Measurements from ENCODE around the gene PAFAH1B1. TPM values are rescaled to one million over a fixed set of nuclear protein-coding genes. Genes with fewer than 3 reads are reported as not detected.
"Not testable (repeated sequence)": the region's sequence is repeated elsewhere in the genome, so short reads cannot be mapped to it uniquely, and the experiment has no call there.

The PAFAH1B1 gene
- total RNA-seq, 2 experiments from 2014 or later = 164 to 173 TPM

GRCh38 chr17:2598166-2598565 lies 4.7 kb downstream of the PAFAH1B1 start:
- Mint-ChIP-seq H3K4me1 (ENCODE audit: low read depth) (peaks cover 47% of the 10 kb centered on the region), H3K36me3 (ENCODE audit: low read depth) (peaks cover 16% of the 10 kb centered on the region)
- ATAC-seq = no peak

GRCh38 chr17:2602597-2603017 lies 9.2 kb downstream of the PAFAH1B1 start:
- Mint-ChIP-seq H3K27ac (no peak overlapping the region), H3K36me3 (ENCODE audit: low read depth) (peaks cover 18% of the 10 kb centered on the region), H3K27me3 (ENCODE audit: low read depth) (no peaks in the 10 kb centered on the region), H3K4me1 (ENCODE audit: low read depth) (peaks cover 40% of the 10 kb centered on the region), H3K9me3 (ENCODE audit: insufficient read depth) (no peaks in the 10 kb centered on the region), H3K4me3 (no peak overlapping the region)
- CTCF ChIA-PET = no interaction called here
- DNase-seq = no peak
- POLR2A ChIA-PET = no interaction called here
- ATAC-seq = peak; percentile 44

More at GRCh38 chr17:2598166-2598565, 4.7 kb downstream of the PAFAH1B1 start:
- ChIA-PET CTCF (no interaction called here), POLR2A (no interaction called here)
- Mint-ChIP-seq H3K27me3 (ENCODE audit: low read depth) (no peaks in the 10 kb centered on the region), H3K4me3 (no peak overlapping the region), H3K27ac (no peak overlapping the region), H3K9me3 (ENCODE audit: insufficient read depth) (no peaks in the 10 kb centered on the region)
- no peak for DNase-seq

GRCh38 chr17:2608350-2608913 lies 15.0 kb downstream of the PAFAH1B1 start:
- Mint-ChIP-seq H3K36me3 (ENCODE audit: low read depth) (peaks cover 18% of the 10 kb centered on the region), H3K9me3 (ENCODE audit: insufficient read depth) (no peaks in the 10 kb centered on the region), H3K4me3 (no peak overlapping the region), H3K4me1 (ENCODE audit: low read depth) (peaks cover 29% of the 10 kb centered on the region), H3K27me3 (ENCODE audit: low read depth) (no peaks in the 10 kb centered on the region), H3K27ac (peak overlapping the region; percentile 20)
- ChIA-PET CTCF (interaction anchor here (1.3 kb wide), 1 partner anchor 65 kb away, joined by 4 read pairs; no protein-coding TSS in a partner anchor), POLR2A (interaction anchor here (0.9 kb wide), 1 partner anchor 12 kb away, joined by 4 read pairs; no protein-coding TSS in a partner anchor)
- ATAC-seq (no peak), DNase-seq (no peak)

- Mint-ChIP-seq H3K9me3 (ENCODE audit: insufficient read depth) (no peaks in the 10 kb centered on the region), H3K27me3 (ENCODE audit: low read depth) (no peaks in the 10 kb centered on the region), H3K27ac (no peak overlapping the region)
These were observed 15.6 kb downstream of the PAFAH1B1 start for GRCh38 chr17:2609091-2609490.

GRCh38 chr17:2610195-2611175 lies 17.0 kb downstream of the PAFAH1B1 start:
- H3K9me3 Mint-ChIP-seq (ENCODE audit: insufficient read depth) = no peaks in the 10 kb centered on the region
- no peak overlapping the region for H3K4me3 Mint-ChIP-seq
- peaks cover 19% of the 10 kb centered on the region for H3K4me1 Mint-ChIP-seq (ENCODE audit: low read depth)
- peaks cover 16% of the 10 kb centered on the region for H3K36me3 Mint-ChIP-seq (ENCODE audit: low read depth)
- ATAC-seq (no peak), DNase-seq (no peak)
- no peaks in the 10 kb centered on the region for H3K27me3 Mint-ChIP-seq (ENCODE audit: low read depth)
- POLR2A ChIA-PET = no interaction called here
- CTCF ChIA-PET = interaction anchor here (0.6 kb wide), 1 partner anchor 264 kb away, joined by 3 read pairs; no protein-coding TSS in a partner anchor
- H3K27ac Mint-ChIP-seq = no peak overlapping the region

More at GRCh38 chr17:2609091-2609490, 15.6 kb downstream of the PAFAH1B1 start:
- peaks cover 29% of the 10 kb centered on the region for H3K4me1 Mint-ChIP-seq (ENCODE audit: low read depth)
- ATAC-seq (no peak), DNase-seq (no peak)
- H3K4me3 Mint-ChIP-seq = no peak overlapping the region
- H3K36me3 Mint-ChIP-seq (ENCODE audit: low read depth) = peaks cover 18% of the 10 kb centered on the region
- ChIA-PET POLR2A (interaction anchor here (0.9 kb wide), 1 partner anchor 11 kb away, joined by 4 read pairs; no protein-coding TSS in a partner anchor), CTCF (interaction anchor here (0.6 to 1.3 kb wide), 2 partner anchors 65 to 115 kb away, joined by 4 to 5 read pairs; no protein-coding TSS in a partner anchor)

GRCh38 chr17:2611627-2612026 lies 18.2 kb downstream of the PAFAH1B1 start:
- Mint-ChIP-seq H3K4me3 (no peak overlapping the region), H3K27ac (no peak overlapping the region), H3K4me1 (ENCODE audit: low read depth) (peaks cover 14% of the 10 kb centered on the region), H3K36me3 (ENCODE audit: low read depth) (peaks cover 19% of the 10 kb centered on the region), H3K27me3 (ENCODE audit: low read depth) (no peaks in the 10 kb centered on the region), H3K9me3 (ENCODE audit: insufficient read depth) (no peaks in the 10 kb centered on the region)
- CTCF ChIA-PET = interaction anchor here (0.7 kb wide), 1 partner anchor 166 kb away, joined by 3 read pairs; no protein-coding TSS in a partner anchor
- DNase-seq (no peak), ATAC-seq (no peak)
- POLR2A ChIA-PET = no interaction called here

- Mint-ChIP-seq H3K9me3 (ENCODE audit: insufficient read depth) (no peaks in the 10 kb centered on the region), H3K4me1 (ENCODE audit: low read depth) (peaks cover 14% of the 10 kb centered on the region), H3K27ac (no peak overlapping the region), H3K36me3 (ENCODE audit: low read depth) (peaks cover 24% of the 10 kb centered on the region), H3K4me3 (no peak overlapping the region), H3K27me3 (ENCODE audit: low read depth) (no peaks in the 10 kb centered on the region)
- ChIA-PET POLR2A (no interaction called here), CTCF (no interaction called here)
- DNase-seq (no peak), ATAC-seq (no peak)
These were observed 19.2 kb downstream of the PAFAH1B1 start for GRCh38 chr17:2612630-2613029.

- no peaks in the 10 kb centered on the region for H3K9me3 Mint-ChIP-seq (ENCODE audit: insufficient read depth)
These were observed 19.8 kb downstream of the PAFAH1B1 start for GRCh38 chr17:2613089-2613808.

GRCh38 chr17:2615882-2616281 lies 22.4 kb downstream of the PAFAH1B1 start:
- H3K27ac Mint-ChIP-seq = no peak overlapping the region
- no peak for DNase-seq
- no peak for ATAC-seq
- CTCF ChIA-PET = no interaction called here
- no peaks in the 10 kb centered on the region for H3K9me3 Mint-ChIP-seq (ENCODE audit: insufficient read depth)
- no peaks in the 10 kb centered on the region for H3K4me1 Mint-ChIP-seq (ENCODE audit: low read depth)
- H3K27me3 Mint-ChIP-seq (ENCODE audit: low read depth) = no peaks in the 10 kb centered on the region
- H3K4me3 Mint-ChIP-seq = no peak overlapping the region
- POLR2A ChIA-PET = no interaction called here
- peaks cover 27% of the 10 kb centered on the region for H3K36me3 Mint-ChIP-seq (ENCODE audit: low read depth)

More at GRCh38 chr17:2613089-2613808, 19.8 kb downstream of the PAFAH1B1 start:
- DNase-seq (no peak), ATAC-seq (no peak)
- CTCF ChIA-PET = no interaction called here
- H3K4me1 Mint-ChIP-seq (ENCODE audit: low read depth) = peaks cover 12% of the 10 kb centered on the region
- no peaks in the 10 kb centered on the region for H3K27me3 Mint-ChIP-seq (ENCODE audit: low read depth)
- H3K27ac Mint-ChIP-seq = no peak overlapping the region
- H3K4me3 Mint-ChIP-seq = no peak overlapping the region
- H3K36me3 Mint-ChIP-seq (ENCODE audit: low read depth) = peaks cover 28% of the 10 kb centered on the region
- POLR2A ChIA-PET = no interaction called here

- CTCF ChIA-PET = no interaction called here
- POLR2A ChIA-PET = no interaction called here
- peaks cover 7% of the 10 kb centered on the region for H3K4me1 Mint-ChIP-seq (ENCODE audit: low read depth)
These were observed 27.8 kb downstream of the PAFAH1B1 start for GRCh38 chr17:2621241-2621640.

GRCh38 chr17:2621951-2622405 lies 28.5 kb downstream of the PAFAH1B1 start:
- CTCF ChIA-PET = interaction anchor here (1.2 kb wide), 1 partner anchor 205 kb away, joined by 3 read pairs; no protein-coding TSS in a partner anchor

More at GRCh38 chr17:2621241-2621640, 27.8 kb downstream of the PAFAH1B1 start:
- no peak for DNase-seq
- Mint-ChIP-seq H3K9me3 (ENCODE audit: insufficient read depth) (no peaks in the 10 kb centered on the region), H3K36me3 (ENCODE audit: low read depth) (peaks cover 52% of the 10 kb centered on the region), H3K27ac (no peak overlapping the region), H3K4me3 (no peak overlapping the region), H3K27me3 (ENCODE audit: low read depth) (no peaks in the 10 kb centered on the region)
- no peak for ATAC-seq

More at GRCh38 chr17:2621951-2622405, 28.5 kb downstream of the PAFAH1B1 start:
- H3K4me1 Mint-ChIP-seq (ENCODE audit: low read depth) = peaks cover 11% of the 10 kb centered on the region
- H3K9me3 Mint-ChIP-seq (ENCODE audit: insufficient read depth); H3K27ac Mint-ChIP-seq; H3K27me3 Mint-ChIP-seq (ENCODE audit: low read depth); H3K4me3 Mint-ChIP-seq; DNase-seq; ATAC-seq; POLR2A ChIA-PET: not testable (repeated sequence)
- peaks cover 54% of the 10 kb centered on the region for H3K36me3 Mint-ChIP-seq (ENCODE audit: low read depth)

All from activated CD8-positive, alpha-beta T cell treated with anti-CD3 and anti-CD28 coated beads, Interleukin-2, amount 10 ng/mL, durations not matched to agents 7 days and 5 days (primary cell).